Neuronal stem cell (in vitro differentiated cells): ENCODE results near the gene TPST1.

ENCODE experiments used
- DNase-seq: peaks from one replicate; pipeline ENCODE4 v3.0.0-alpha.2; 2013; ENCODE audit warnings: low spot score
- H2AFZ ChIP-seq: one replicate; pipeline ENCODE4 v1.6.1; 2013; ENCODE audit warnings: mild to moderate bottlenecking, low read length, inconsistent platforms
- H2AK5ac ChIP-seq: 2 replicates; pipeline ENCODE4 v1.6.1; 2013; ENCODE audit warnings: low read depth, mild to moderate bottlenecking, inconsistent platforms, low read length, moderate library complexity, mixed read lengths
- H2BK120ac ChIP-seq: 2 replicates; pipeline ENCODE4 v1.6.1; 2013; ENCODE audit warnings: low read depth, mild to moderate bottlenecking, inconsistent platforms, low read length, moderate library complexity, mixed read lengths
- H2BK12ac ChIP-seq: one replicate; pipeline ENCODE4 v1.6.1; 2013; ENCODE audit warnings: low read length, inconsistent platforms
- H2BK15ac ChIP-seq: 2 replicates; pipeline ENCODE4 v1.6.1; 2013; ENCODE audit warnings: mild to moderate bottlenecking, low read length, inconsistent platforms, mixed read lengths
- H2BK5ac ChIP-seq: one replicate; pipeline ENCODE4 v1.6.1; 2013; ENCODE audit warnings: inconsistent platforms, mild to moderate bottlenecking, low read length, moderate library complexity
- H3K14ac ChIP-seq: one replicate; pipeline ENCODE4 v1.6.1; 2013; ENCODE audit warnings: low read length, inconsistent platforms
- H3K18ac ChIP-seq: 2 replicates; pipeline ENCODE4 v1.6.1; 2013; ENCODE audit warnings: low read length, inconsistent platforms
- H3K23ac ChIP-seq: 2 replicates; pipeline ENCODE4 v1.6.1; 2013; ENCODE audit warnings: low read depth, mild to moderate bottlenecking, mixed read lengths, low read length, inconsistent platforms; ENCODE audit not compliant: poor library complexity
- H3K27ac ChIP-seq: replicated peaks from 3 replicates; pipeline ENCODE4 v1.5.1; 2013; ENCODE audit warnings: low read length, inconsistent platforms
- H3K27me3 ChIP-seq, 3 experiments: 2 replicates each; pipeline ENCODE4 v1.6.1; 2013; ENCODE audit warnings: low read length in 3 of 3, mild to moderate bottlenecking in 2 of 3, inconsistent platforms in 1 of 3, low read depth in 1 of 3, mixed read lengths in 1 of 3, moderate library complexity in 1 of 3; ENCODE audit not compliant: control insufficient read depth in 3 of 3, insufficient read depth in 3 of 3
- H3K36me3 ChIP-seq, 2 donors: replicated peaks in 1 of 2; 2 replicates each; pipeline ENCODE4 v1.6.1; 2013; ENCODE audit warnings: low read length in 2 of 2; ENCODE audit not compliant: control insufficient read depth in 2 of 2, insufficient read depth in 2 of 2
- H3K4ac ChIP-seq: 2 replicates; pipeline ENCODE4 v1.6.1; 2013; ENCODE audit warnings: inconsistent platforms, mild to moderate bottlenecking, low read length, moderate library complexity
- H3K4me1 ChIP-seq, 2 donors: 1 replicate in 1 of 2; 2 replicates in 1 of 2; pipeline ENCODE4 v1.6.1; 2013; ENCODE audit warnings: low read length in 2 of 2, low read depth in 1 of 2; ENCODE audit not compliant: control insufficient read depth in 2 of 2, insufficient read depth in 1 of 2
- H3K4me2 ChIP-seq: one replicate; pipeline ENCODE4 v1.6.1; 2013; ENCODE audit warnings: mild to moderate bottlenecking, low read length, inconsistent platforms; ENCODE audit not compliant: insufficient read depth, poor library complexity, severe bottlenecking
- H3K4me3 ChIP-seq, 2 donors: 2 replicates each; pipeline ENCODE4 v1.5.1; 2013; ENCODE audit warnings: low read length in 2 of 2, mild to moderate bottlenecking in 2 of 2, inconsistent platforms in 1 of 2, moderate library complexity in 1 of 2
- H3K79me1 ChIP-seq: one replicate; pipeline ENCODE4 v1.6.1; 2013; ENCODE audit warnings: low read depth, mild to moderate bottlenecking, inconsistent platforms, low read length, moderate library complexity
- H3K9ac ChIP-seq: one replicate; pipeline ENCODE4 v1.6.1; 2013; ENCODE audit warnings: mild to moderate bottlenecking, low read depth, low read length, inconsistent platforms; ENCODE audit not compliant: poor library complexity
- H3K9me3 ChIP-seq, 2 donors: replicated peaks in 1 of 2; 2 replicates each; pipeline versions ENCODE3 to v1.6.1; 2013; ENCODE audit warnings: low read length in 2 of 2, mild to moderate bottlenecking in 2 of 2, inconsistent platforms in 1 of 2, low read depth in 1 of 2, mixed read lengths in 1 of 2, moderate library complexity in 1 of 2; ENCODE audit not compliant: control insufficient read depth in 2 of 2, insufficient read depth in 1 of 2
- H4K8ac ChIP-seq: one replicate; pipeline ENCODE4 v1.6.1; 2013; ENCODE audit warnings: low read depth, mild to moderate bottlenecking, inconsistent platforms, low read length, moderate library complexity
- H4K91ac ChIP-seq: one replicate; pipeline ENCODE4 v1.6.1; 2013; ENCODE audit warnings: low read length, low read depth, mild to moderate bottlenecking, inconsistent platforms; ENCODE audit not compliant: poor library complexity
- WGBS, 2 donors: extraction: QIAGEN DNeasy Blood & Tissue Kit; methylation state at CpG; one replicate each; pipeline ENCODE4 v1.1.7; 2013; ENCODE audit warnings: missing lambda C conversion rate in 2 of 2, mixed read lengths in 1 of 2; ENCODE audit not compliant: insufficient read length in 2 of 2, insufficient replicate concordance in 1 of 2; ENCODE audit errors: extremely low coverage in 2 of 2; 5-methylcytosine and 5-hydroxymethylcytosine counted together

The TPST1 gene

GRCh38 chr7:66301737-66302136 is 96.6 kb downstream of the TPST1 start:
- no peak overlapping the region for H3K23ac ChIP-seq
- H2AFZ ChIP-seq, result no peak overlapping the region
- H3K27me3 ChIP-seq, result no peaks in the 10 kb centered on the region
- peaks cover 0 to 2% of the 10 kb centered on the region in 2 donors for H3K36me3 ChIP-seq
- H3K4me2 ChIP-seq, result no peak overlapping the region
- H2BK15ac ChIP-seq, result no peak overlapping the region
- H3K27ac ChIP-seq, result no peak overlapping the region
- peaks cover 0 to 17% of the 10 kb centered on the region in 2 donors for H3K9me3 ChIP-seq
- H3K4me3 ChIP-seq, result no peak overlapping the region
- no peak overlapping the region for H3K9ac ChIP-seq
- no peaks in the 10 kb centered on the region for H3K79me1 ChIP-seq
- no peak overlapping the region for H4K8ac ChIP-seq
- no peak overlapping the region for H3K18ac ChIP-seq
- no CpG with 5 or more reads among the region's 3 CpGs for WGBS, 2 donors
- no peak for DNase-seq
- H4K91ac ChIP-seq, result no peak overlapping the region
- no peaks in the 10 kb centered on the region for H3K4me1 ChIP-seq
- no peak overlapping the region for H2BK120ac ChIP-seq
- no peak overlapping the region for H3K14ac ChIP-seq
- H2BK12ac ChIP-seq, result no peak overlapping the region
- no peak overlapping the region for H2AK5ac ChIP-seq
- H2BK5ac ChIP-seq, result no peak overlapping the region
- H3K4ac ChIP-seq, result no peak overlapping the region

- no peak overlapping the region for H2AK5ac ChIP-seq
- no peak overlapping the region for H4K8ac ChIP-seq
- no peak overlapping the region for H3K23ac ChIP-seq
- H3K4me3 ChIP-seq, result no peak overlapping the region
- no peak overlapping the region for H3K14ac ChIP-seq
- no peaks in the 10 kb centered on the region for H3K79me1 ChIP-seq
- no peak overlapping the region for H2AFZ ChIP-seq
- H2BK15ac ChIP-seq, result no peak overlapping the region
- peaks cover 5 to 8% of the 10 kb centered on the region in 2 donors for H3K4me1 ChIP-seq
- H3K36me3 ChIP-seq, result peaks cover 0 to 2% of the 10 kb centered on the region in 2 donors
- H3K9me3 ChIP-seq, result peaks cover 0 to 14% of the 10 kb centered on the region in 2 donors
- no peak overlapping the region for H3K27ac ChIP-seq
- H2BK120ac ChIP-seq, result no peak overlapping the region
- H3K4me2 ChIP-seq, result no peak overlapping the region
- H3K4ac ChIP-seq, result no peak overlapping the region
- no peak overlapping the region for H2BK12ac ChIP-seq
- WGBS, 2 donors, result no CpG with 5 or more reads among the region's 8 CpGs
- H3K27me3 ChIP-seq, result no peaks in the 10 kb centered on the region
- no peak overlapping the region for H3K9ac ChIP-seq
- DNase-seq, result no peak
- no peak overlapping the region for H2BK5ac ChIP-seq
- no peak overlapping the region for H3K18ac ChIP-seq
- no peak overlapping the region for H4K91ac ChIP-seq
Observed at GRCh38 chr7:66303454-66304155, 98.5 kb downstream of the TPST1 start.

DNA sequence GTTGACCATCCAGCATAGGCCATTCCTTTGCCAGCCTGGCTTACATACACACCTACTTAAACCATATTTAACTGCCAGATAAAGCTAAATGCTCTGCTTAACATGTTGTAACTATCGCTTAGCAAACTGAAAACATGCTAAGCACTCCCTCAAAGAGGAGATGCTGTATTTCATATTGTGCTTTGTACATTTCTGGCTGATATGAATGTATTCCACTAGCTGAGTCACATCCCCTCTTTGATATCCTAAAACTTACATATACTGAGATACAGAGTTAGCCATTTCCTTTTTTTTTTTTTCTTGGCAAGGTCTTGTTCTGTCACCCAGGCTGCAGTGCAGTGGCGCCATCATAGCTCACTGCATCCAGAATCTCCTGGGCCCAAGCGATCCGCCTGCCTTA is 99.4 kb downstream of the TPST1 start:
- Histone ChIP-seq H2BK5ac (no peak overlapping the region), H3K9me3 (peaks cover 0 to 8% of the 10 kb centered on the region in 2 donors), H4K91ac (no peak overlapping the region), H2BK15ac (no peak overlapping the region), H3K9ac (no peak overlapping the region), H4K8ac (no peak overlapping the region), H3K79me1 (no peaks in the 10 kb centered on the region), H3K14ac (no peak overlapping the region), H2BK120ac (no peak overlapping the region), H3K4me3 (no peak overlapping the region), H3K4me1 (peaks cover 5 to 11% of the 10 kb centered on the region in 2 donors), H2BK12ac (no peak overlapping the region), H3K4me2 (no peak overlapping the region), H2AK5ac (no peak overlapping the region), H3K18ac (no peak overlapping the region), H3K27ac (no peak overlapping the region), H3K23ac (no peak overlapping the region), H3K27me3 (no peaks in the 10 kb centered on the region), H3K4ac (no peak overlapping the region), H3K36me3 (peaks cover 0 to 2% of the 10 kb centered on the region in 2 donors), H2AFZ (no peak overlapping the region)
- WGBS, 2 donors, result no CpG with 5 or more reads among the region's 4 CpGs
- no peak for DNase-seq

GRCh38 chr7:66306243-66306642 is 101.1 kb downstream of the TPST1 start:
- WGBS, 2 donors, result no CpG with 5 or more reads among the region's 2 CpGs
- peaks cover 5 to 11% of the 10 kb centered on the region in 2 donors for H3K4me1 ChIP-seq
- no peak overlapping the region for H2BK15ac ChIP-seq
- H3K23ac ChIP-seq, result no peak overlapping the region
- no peak overlapping the region for H2AFZ ChIP-seq
- H3K9me3 ChIP-seq, result peaks cover 0 to 3% of the 10 kb centered on the region in 2 donors
- no peak overlapping the region for H3K14ac ChIP-seq
- H4K91ac ChIP-seq, result no peak overlapping the region
- H2BK5ac ChIP-seq, result no peak overlapping the region
- no peak overlapping the region for H2BK120ac ChIP-seq
- no peak overlapping the region for H3K4ac ChIP-seq
- H3K4me3 ChIP-seq, result no peak overlapping the region
- H2AK5ac ChIP-seq, result no peak overlapping the region
- H2BK12ac ChIP-seq, result no peak overlapping the region
- no peak for DNase-seq
- H3K79me1 ChIP-seq, result no peaks in the 10 kb centered on the region
- H3K9ac ChIP-seq, result no peak overlapping the region
- no peak overlapping the region for H4K8ac ChIP-seq
- no peaks in the 10 kb centered on the region for H3K36me3 ChIP-seq
- no peak overlapping the region for H3K18ac ChIP-seq
- H3K27me3 ChIP-seq, result no peaks in the 10 kb centered on the region
- H3K4me2 ChIP-seq, result no peak overlapping the region
- no peak overlapping the region for H3K27ac ChIP-seq
